GM21528 (cell line): ENCODE measurements around the gene TCEAL8.
"Not testable (repeated sequence)": the region's sequence is repeated elsewhere in the genome, so short reads cannot be mapped to it uniquely, and the experiment has no call there.

ENCODE experiments used
- ATAC-seq: cut with Tn5 transposase; IDR thresholded peaks from one replicate; pipeline ENCODE4 v1.9.1; 2021; ENCODE audit warnings: mild to moderate bottlenecking, moderate library complexity; ENCODE audit not compliant: unreplicated experiment, low FRiP score

Gene TCEAL8, protein sequence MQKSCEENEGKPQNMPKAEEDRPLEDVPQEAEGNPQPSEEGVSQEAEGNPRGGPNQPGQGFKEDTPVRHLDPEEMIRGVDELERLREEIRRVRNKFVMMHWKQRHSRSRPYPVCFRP

DNA sequence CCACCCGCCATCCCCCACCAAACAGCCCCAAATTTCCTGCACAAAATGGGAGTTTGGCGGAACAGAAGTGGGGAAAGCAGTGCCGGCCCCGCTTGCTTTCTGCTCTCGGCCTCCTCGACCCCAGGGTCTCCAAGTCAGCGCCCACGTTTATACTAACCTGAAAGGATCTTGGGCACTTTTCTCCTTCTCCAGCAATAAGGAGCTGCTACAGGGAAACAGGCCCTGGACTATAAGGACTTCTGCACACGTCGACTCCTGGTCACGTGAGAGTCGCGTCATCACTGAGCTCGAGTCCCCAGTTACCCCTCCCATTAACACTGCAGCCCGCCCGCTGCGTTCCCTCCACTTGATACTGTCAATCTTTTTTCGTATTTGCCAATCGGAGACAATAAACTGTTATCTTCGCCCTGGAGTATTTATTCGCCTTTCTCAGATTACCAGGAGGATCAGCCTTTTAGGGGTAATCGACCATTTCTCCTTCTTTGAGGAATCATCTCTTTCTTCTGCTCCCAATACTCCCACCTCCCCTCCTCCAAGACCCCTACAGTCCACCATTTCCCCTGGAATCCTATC, at the start of gene TCEAL8:
TSS of gene TCEAL8 (minus strand) at position 235 of the 573 bp plus-strand sequence. CDS start 1,176 bp downstream, outside the sequence.
- ATAC-seq, result peak; percentile 88

GRCh38 chrX:103304705-103305104, 49.8 kb upstream of the TCEAL8 start:
- no peak for ATAC-seq

DNA sequence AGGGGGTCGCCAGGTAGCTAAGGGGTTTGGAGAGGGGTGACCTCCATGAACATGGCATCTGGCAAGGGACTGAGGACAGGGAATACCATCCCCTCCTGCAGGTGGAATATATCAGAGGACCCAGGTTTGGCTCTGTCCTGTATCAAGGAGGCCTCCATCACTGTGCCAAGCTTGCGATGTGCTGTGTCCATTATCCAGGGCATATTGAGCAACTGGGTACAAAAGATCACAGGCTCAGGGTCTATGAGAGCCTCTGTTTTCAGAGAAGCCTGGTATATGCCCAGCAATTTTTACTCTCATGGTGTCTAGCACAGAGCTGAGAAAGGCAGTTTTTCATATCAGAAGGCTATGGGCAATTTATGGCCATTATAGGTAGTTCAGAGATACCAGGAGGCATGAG, 38.2 kb upstream of the TCEAL8 start:
- ATAC-seq, result no peak

- ATAC-seq, result no peak
Observed at GRCh38 chrX:103279624-103280023, 24.7 kb upstream of the TCEAL8 start.

- no peak for ATAC-seq
Observed at GRCh38 chrX:103276581-103277002, 21.6 kb upstream of the TCEAL8 start, which contains the start of gene TCEAL5. Gene TCEAL5 (minus strand): TSS chrX:103276750. CDS start chrX:103274563, 2,187 bp downstream.

- no peak for ATAC-seq
Observed at GRCh38 chrX:103275947-103276567, 21.1 kb upstream of the TCEAL8 start.

GRCh38 chrX:103274284-103274683, 19.3 kb upstream of the TCEAL8 start:
- no peak for ATAC-seq

GRCh38 chrX:103258275-103258674, 3.3 kb upstream of the TCEAL8 start:
- no peak for ATAC-seq

DNA sequence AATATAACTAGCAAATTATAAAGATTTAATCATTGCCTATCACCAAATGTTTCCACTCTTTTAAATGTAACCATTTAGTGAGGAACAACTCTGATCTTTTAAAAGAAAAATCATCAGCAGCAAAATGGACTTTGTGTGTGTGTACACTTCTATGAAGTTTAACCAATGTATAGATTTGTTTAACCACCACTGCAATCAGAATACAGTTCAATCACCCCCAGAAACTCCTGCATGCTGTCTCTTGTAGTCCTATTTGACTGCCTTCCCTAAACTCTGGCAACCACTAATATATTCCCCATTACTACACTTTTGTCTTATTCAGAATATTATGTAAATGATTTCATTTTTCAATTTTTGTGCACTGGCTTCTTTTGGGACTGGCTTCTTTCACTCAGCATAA, 1.7 kb upstream of the TCEAL8 start:
- ATAC-seq, result no peak

- peak; percentile 81 for ATAC-seq
Observed at GRCh38 chrX:103254171-103254824, 657 bp downstream of the TCEAL8 start.

- ATAC-seq, result no peak
Observed at GRCh38 chrX:103253608-103254007, 1.3 kb downstream of the TCEAL8 start.

DNA sequence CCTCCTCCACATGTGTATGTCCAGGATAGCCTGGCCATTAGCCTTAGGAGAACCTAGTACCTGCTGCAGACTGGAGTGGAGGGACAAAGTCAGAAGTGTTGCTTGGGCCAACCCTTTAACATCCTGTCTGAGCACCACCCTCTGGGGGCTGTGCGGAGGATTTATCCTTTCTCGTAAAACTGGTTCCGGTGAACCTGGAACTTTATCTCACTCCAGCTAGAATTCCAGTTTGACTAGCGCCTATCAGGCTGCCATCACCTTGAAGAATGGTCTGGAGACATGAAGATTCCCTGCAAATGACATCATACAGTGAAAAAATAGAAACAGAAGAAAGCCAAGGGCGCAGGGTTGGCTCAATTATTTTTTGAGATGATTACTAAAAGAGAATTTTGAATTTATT, 4.0 kb downstream of the TCEAL8 start:
- ATAC-seq, result no peak

DNA sequence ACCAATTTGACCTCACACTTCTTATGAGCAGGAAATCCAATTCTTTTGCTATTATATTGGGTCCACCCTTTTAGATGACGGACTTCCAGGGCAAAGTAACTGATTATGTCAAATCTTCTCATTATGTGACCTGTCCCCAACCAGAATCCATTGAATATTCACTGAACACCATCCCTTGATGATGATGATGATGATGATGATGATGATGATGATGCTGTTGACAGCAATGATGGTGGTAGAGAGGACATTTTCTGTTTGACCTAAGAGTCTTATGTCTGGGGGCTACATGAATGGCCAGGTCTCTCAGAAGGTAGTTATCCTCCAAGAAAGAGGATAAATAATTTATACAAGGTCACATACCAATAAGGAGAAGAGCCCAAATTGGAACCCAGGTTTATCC, 5.2 kb downstream of the TCEAL8 start:
- ATAC-seq, result no peak

- no peak for ATAC-seq
Observed at GRCh38 chrX:103248553-103248952, 6.4 kb downstream of the TCEAL8 start.

DNA sequence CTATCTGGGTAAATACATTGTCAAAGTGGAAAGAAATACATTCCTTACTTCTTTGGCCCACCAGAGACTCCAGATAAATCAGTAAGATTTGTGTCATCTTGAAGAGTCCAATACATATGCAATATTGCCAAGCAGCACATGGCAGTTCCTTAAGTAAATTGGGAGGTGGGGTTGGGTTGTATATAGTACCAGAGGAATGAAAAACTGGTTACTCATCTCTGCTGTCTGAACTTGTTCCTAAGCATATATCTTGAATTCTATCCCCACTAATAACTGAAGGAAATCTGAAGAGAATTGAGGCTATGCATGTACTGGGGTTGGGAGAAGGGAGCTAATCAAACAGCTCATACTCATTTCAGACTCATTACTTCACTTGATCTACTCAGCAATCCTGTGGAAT, 14.8 kb downstream of the TCEAL8 start:
- no peak for ATAC-seq

GRCh38 chrX:103236296-103236695, 18.7 kb downstream of the TCEAL8 start:
- ATAC-seq, result no peak

DNA sequence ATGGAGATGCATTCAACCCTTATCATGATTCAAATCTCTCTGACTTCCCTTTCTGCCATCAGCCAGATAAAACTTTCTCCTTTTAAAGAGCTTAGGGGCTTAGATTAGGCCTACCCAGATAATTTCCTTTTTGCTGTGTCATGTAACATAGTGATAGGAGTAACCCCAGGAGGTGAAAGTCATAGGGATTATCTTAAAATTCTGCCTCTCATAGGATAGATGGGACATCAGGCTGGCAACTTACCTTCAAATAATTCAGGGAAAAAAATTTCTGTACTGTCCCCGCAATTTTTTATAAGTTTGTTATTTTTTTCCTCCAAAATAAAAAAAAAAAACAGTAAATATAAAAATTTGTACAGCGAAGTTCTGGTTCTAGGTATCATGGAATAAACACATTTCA, 19.3 kb downstream of the TCEAL8 start:
- ATAC-seq, result not testable (repeated sequence)

DNA sequence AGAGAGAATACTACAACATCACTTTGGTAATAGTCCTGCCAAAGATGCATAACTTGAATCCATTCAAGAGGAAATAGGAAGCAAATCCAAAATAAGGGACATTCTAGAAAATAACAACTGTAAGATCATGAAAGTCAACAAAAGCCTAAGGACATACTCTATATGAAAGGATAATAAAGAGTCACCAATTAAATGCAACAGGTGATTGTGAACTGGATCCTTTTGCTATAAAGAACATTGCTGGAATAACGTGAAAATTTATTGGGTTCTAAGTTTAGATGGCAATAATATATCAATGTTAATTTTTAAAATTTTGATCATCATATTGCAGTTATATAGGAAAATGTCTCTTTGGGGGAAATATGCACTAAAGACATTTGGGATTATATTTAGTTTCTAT, 20.1 kb downstream of the TCEAL8 start:
- ATAC-seq, result no peak

GRCh38 chrX:103233263-103233662, 21.7 kb downstream of the TCEAL8 start:
- no peak for ATAC-seq

DNA sequence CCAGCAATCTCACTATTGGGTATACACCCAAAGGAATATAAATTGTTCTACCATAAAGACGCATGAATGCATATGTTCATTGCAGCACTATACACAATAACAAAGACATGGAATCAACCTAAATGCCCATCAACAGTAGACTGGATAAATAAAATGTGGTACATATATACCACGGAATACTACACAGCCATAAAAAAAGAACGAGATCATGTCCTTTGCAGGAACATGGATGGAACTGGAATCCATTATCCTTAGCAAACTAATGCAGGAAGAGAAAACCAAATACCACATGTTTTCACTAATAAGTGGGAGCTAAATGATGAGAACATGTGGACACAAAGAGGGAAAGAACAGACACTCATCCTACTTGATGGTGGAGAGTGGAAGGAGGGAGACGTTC, 29.0 kb downstream of the TCEAL8 start:
- ATAC-seq, result not testable (repeated sequence)

DNA sequence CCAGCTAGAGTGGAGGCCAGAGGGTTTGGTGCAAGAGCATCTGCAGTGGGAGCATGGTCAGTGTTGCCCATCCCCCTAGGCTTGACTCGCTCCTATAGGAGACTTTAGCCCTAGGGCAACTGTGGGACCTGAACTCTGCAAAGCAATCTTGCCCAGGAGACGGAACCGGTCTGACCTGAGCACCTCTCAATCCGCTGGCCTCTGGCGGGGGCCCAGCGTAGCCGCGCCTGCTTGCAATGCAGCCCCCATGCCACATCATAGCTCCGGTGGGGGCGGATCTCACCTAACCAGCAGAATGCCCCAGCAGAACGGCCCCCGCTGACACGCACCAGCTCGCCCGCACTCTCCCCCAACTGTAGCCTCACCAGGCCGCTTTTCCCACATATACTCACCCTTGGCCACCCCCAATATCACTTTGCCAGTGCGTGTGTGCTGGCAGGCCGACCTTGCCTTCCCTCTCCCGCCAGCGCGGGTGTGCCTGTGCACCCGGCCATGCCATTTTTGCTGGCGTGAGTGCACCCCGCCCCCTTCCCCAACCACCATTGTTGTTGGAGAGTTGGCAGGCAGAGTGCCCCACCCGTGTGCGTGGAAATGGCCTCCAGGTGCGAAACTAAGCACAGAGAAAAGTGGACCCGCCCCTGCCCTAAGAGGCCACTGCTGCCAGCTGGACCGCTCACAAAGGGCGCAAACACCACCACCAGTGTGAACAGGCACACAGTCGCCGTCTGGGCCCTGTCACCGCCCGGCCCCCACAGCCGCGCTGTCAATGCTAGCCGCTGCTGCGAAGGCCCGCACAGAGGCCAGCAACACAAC, 34.2 kb downstream of the TCEAL8 start:
- no peak for ATAC-seq
